Renal cortex interstitium (tissue), 11 donors: Measurements from ENCODE around the gene SMOC2. TPM values are rescaled to one million over a fixed set of nuclear protein-coding genes. Genes with fewer than 3 reads are reported as not detected.
A peak's percentile ranks its signal among the peaks of the same experiment; 100 is the strongest.

Source experiments
- DNase-seq, 11 donors: peaks; one replicate each; pipeline ENCODE4 v3.0.0-alpha.2; 2013; ENCODE audit warnings: low read depth in 9 of 11, low spot score in 4 of 11; ENCODE audit errors: extremely low read depth in 1 of 11
- polyA plus RNA-seq, 3 donors: library from polyadenylated mRNA; unstranded; fragments of 120-200 nt; gene quantifications; one replicate each; pipeline ENCODE4 v1.2.1, GENCODE V29; 2013; ENCODE audit not compliant: insufficient read length in 3 of 3

SMOC2 gene
- polyA plus RNA-seq, 3 donors: 22.2 to 33.1 (median 28.5) TPM

DNA sequence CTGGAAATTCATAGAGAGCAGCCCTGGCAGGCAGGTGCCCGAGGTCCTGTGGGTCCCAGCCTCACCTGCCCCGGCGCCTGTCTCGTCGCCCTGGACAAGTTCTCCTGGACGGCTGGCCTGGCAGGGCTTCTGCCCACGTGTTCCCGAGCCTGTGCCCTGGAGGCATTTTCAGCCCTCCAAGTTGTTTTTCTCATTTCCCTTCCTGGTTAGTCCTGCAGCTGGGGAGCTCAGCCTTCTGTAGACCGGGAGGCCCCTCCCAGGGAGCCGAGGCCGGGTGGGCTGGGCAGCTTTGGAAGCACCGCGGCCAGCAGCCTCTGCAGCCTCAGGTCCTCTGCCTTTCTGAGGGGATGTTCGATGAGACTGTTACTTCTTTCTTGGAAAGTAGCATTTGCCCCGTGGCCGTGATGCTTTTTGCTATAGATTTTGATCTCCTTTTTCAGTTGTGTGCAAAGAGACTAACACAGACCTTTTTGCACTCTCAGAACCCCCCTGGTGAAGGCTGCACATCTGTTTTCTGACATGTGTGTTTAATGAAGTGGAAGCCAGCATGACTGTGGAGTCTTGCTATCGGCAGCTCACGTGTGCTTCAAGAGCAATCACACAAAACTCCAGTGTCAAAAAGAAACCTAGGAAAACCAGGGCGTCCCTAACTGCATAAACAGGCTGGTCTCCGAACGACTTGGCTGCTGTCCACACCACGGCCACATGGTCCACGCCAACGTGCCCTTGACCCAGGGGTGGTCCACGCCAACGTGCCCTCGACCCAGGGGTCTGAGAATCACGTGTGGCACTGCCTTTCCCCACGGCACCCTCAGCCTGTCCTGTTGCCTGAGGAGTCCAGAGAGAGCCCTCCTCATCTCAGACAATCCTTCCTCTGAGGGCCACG is 207.5 kb downstream of the SMOC2 start:
- peak in 1 of 11 donors; percentile 25 for DNase-seq

DNA sequence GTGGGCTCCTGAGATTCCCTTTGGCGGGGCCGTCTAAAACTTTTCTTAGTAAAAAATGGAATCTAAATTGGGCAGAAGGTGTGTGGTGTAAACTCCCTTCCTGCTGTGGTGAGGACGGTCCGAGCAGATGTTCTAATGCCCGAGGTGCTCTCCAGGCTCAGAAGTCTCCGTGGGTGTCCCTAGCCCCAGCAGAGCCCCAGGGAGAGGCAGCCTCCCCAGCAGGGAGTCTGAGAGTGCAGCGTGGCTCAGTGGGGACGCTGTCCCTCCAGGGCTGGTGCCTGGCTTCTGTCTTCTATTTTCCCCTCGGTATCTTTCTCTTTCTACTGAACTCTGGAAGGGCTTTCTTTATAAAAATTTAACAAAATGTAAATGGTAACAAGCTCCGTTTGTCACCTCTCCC is 208.2 kb downstream of the SMOC2 start:
- no peak for DNase-seq

DNA sequence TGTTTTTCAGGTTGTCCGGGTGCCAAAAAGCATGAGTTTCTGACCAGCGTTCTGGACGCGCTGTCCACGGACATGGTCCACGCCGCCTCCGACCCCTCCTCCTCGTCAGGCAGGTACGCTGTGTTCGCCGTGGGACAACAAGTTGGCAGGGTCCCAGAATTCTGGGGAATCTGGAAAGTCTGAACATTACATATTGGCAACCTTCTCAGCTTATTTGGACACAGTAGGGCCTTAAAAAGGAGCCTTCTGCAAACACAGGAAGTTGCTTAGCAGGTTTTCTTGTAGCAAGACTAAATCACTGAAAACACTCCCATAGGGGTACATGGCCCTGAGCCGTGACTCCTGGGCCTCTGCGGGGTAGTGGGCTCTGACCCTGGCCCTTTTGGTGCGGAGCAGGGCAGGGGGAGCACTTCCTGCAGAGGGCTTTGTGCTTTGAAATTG is 209.7 kb downstream of the SMOC2 start:
- no peak for DNase-seq

- no peak for DNase-seq
These were observed 214.6 kb downstream of the SMOC2 start for GRCh38 chr6:168655462-168656152.

GRCh38 chr6:168658059-168658458 is 217.1 kb downstream of the SMOC2 start:
- DNase-seq: no peak

GRCh38 chr6:168660400-168660945 is 219.5 kb downstream of the SMOC2 start:
- no peak for DNase-seq

DNA sequence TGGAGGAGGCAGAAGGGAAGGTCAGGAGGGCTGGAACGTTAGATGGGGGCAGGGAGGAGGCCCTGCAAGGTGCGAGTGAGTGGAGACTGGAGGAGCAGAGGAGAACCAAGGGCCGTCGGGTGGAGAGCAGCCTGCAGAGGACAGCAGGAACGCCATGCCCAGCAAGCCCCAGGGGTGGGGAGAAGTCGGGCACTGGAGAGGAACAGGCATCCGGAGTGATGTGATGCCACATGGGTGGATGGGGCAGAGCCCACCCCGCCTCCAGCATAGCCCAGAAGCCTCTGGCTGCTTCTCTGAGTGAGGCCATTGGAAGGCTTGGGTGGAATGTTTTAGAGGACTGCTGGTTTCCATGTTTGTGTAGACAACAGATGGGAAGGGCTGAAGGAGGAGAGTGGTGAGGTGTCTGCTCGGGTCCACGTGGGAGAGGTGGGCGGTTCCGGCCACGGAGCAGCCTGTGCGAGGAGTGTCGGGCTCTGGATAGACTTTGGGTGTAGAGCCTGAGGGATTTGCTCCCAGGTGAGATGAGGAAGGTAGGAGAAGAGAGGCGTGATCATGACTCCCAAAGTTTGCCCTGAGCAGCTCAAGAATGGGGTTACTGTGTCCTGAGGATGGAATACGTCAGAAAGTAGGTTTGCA is 221.4 kb downstream of the SMOC2 start:
- DNase-seq: no peak

- no peak for DNase-seq
These were observed 222.1 kb downstream of the SMOC2 start for GRCh38 chr6:168663041-168663440.

GRCh38 chr6:168664956-168665355 is 224.0 kb downstream of the SMOC2 start:
- DNase-seq: no peak

DNA sequence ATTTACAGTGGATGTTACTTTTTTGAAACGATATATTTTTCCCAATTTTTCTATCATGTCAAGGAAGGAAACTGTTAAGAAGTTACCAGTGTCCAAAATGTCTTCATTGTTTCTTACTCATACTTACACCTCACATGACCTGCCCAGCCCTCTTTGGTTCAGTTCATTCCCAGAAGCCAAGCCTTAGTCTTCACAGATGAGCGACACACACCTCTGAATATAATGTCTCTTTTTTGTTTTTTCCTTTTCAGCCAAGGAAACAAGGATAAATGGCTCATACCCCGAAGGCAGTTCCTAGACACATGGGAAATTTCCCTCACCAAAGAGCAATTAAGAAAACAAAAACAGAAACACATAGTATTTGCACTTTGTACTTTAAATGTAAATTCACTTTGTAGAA is 225.2 kb downstream of the SMOC2 start:
- no peak for DNase-seq

DNA sequence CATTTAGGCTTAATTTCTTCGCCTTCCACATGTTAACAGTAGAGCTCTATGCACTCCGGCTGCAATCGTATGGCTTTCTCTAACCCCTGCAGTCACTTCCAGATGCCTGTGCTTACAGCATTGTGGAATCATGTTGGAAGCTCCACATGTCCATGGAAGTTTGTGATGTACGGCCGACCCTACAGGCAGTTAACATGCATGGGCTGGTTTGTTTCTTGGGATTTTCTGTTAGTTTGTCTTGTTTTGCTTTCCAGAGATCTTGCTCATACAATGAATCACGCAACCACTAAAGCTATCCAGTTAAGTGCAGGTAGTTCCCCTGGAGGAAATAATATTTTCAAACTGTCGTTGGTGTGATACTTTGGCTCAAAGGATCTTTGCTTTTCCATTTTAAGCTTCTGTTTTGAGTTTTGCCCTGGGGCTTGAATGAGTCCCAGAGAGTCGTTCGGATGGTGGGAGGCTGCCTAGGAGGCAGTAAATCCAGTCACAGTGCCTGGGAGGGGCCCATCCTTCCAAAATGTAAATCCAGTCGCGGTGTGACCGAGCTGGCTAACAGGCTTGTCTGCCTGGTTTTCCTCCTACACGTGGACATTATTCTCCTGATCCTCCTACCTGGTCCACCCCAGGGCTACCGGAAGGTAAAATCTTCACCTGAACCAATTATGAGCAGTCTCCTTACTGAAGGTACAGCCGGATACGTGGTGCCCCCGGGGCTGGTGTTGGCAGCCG is 225.9 kb downstream of the SMOC2 start:
- DNase-seq: peak in 8 of 11 donors; percentile 26 to 62 (median 42)

GRCh38 chr6:168667428-168667805 is 226.4 kb downstream of the SMOC2 start:
- no peak for DNase-seq

GRCh38 chr6:168670401-168670985 is 229.5 kb downstream of the SMOC2 start:
- DNase-seq: no peak

GRCh38 chr6:168671028-168671862 is 230.3 kb downstream of the SMOC2 start:
- no peak for DNase-seq

- DNase-seq: no peak
These were observed 231.0 kb downstream of the SMOC2 start for GRCh38 chr6:168671863-168672546.

DNA sequence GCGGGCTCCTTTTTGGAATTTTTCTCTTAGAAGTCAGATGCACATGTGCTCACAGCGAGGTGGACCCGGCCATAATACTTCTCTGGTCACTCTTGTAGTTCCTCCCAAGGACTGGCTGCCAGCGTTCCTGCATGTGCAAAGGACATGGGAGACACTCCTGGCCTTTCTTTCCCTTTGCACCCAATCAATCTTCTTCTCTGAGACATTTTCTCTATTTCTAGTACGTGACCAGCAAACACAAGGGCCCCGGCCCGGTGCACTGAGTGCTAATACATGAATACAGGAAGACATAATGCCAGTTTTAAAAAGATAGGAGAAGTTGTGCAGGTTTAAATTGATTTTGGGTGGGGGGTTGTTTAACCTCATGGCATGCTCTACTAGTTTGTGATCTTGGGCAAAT is 233.6 kb downstream of the SMOC2 start:
- DNase-seq: no peak

DNA sequence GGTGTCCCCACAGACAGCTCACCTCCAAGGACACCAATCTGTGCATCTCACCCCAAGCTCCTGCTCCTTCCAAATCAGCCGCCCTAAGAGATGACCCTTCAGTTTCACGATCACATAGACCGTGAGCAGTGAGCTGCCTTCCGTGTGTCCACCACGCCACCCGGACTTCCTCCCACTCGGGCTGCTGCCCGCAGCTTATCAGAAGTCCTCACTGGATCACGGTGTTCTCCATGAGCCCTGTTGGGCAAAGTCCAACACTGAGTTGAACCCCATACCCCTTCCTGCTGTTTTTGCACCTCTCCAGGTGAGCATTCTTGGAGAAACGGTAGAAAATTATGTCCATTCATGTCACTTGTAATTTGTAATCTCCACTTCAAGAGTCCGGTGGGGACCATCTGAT is 234.4 kb downstream of the SMOC2 start:
- no peak for DNase-seq
